ENCODE data around the gene TNPO3. TPM values are rescaled to one million over a fixed set of nuclear protein-coding genes. Genes with fewer than 3 reads are reported as not detected.

The TNPO3 gene
- total RNA-seq, 2 experiments from 2014 or later = 58.4 to 59.3 TPM

DNA sequence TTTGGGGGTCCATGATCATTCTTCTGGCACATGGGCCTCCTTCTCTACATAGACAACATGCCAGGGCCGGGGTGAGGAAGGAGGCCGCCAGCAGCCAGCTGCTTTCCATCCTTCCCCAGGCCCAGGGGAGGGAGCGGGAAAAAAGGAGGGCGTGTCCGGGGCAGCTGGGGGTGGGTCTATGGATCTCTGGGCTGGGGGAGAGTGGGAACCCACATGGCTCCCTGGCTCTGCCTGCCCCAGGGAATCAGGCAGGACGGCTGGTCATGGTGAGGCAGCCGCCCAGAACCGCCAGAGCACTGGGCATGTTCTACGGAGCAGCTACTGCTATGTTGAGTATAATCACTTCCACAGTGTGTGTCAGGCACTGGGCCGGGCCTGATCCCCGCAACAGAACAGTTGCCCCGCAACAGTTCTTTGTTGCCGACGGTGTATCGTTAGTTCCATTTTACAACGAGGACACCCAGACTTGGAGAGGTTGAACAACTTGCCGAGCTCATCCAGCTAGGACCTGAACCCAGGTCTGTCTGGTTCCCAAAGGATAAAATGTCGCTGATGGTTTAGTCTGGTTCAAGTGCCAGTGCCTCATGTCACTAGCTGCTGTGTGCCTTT, 123.6 kb downstream of the TNPO3 start:
- Mint-ChIP-seq H3K4me1 (ENCODE audit: low read depth) (peaks cover 14% of the 10 kb centered on the region), H3K4me3 (no peak overlapping the region), H3K27me3 (peaks cover 5% of the 10 kb centered on the region), H3K36me3 (ENCODE audit: low read depth) (no peaks in the 10 kb centered on the region), H3K27ac (no peak overlapping the region), H3K9me3 (no peaks in the 10 kb centered on the region)
- ATAC-seq = no peak
- ChIA-PET CTCF (interaction anchor here (0.7 kb wide), 1 partner anchor 20 kb away, joined by 3 read pairs; no protein-coding TSS in a partner anchor), POLR2A (no interaction called here)
- intact Hi-C loops (cut with micrococcal nuclease) = no loop called here
- TF ChIP-seq, protein P1, sequence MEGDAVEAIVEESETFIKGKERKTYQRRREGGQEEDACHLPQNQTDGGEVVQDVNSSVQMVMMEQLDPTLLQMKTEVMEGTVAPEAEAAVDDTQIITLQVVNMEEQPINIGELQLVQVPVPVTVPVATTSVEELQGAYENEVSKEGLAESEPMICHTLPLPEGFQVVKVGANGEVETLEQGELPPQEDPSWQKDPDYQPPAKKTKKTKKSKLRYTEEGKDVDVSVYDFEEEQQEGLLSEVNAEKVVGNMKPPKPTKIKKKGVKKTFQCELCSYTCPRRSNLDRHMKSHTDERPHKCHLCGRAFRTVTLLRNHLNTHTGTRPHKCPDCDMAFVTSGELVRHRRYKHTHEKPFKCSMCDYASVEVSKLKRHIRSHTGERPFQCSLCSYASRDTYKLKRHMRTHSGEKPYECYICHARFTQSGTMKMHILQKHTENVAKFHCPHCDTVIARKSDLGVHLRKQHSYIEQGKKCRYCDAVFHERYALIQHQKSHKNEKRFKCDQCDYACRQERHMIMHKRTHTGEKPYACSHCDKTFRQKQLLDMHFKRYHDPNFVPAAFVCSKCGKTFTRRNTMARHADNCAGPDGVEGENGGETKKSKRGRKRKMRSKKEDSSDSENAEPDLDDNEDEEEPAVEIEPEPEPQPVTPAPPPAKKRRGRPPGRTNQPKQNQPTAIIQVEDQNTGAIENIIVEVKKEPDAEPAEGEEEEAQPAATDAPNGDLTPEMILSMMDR (IDR thresholded peaks at IDR 0.05) = no peak
- DNase-seq = no peak

DNA sequence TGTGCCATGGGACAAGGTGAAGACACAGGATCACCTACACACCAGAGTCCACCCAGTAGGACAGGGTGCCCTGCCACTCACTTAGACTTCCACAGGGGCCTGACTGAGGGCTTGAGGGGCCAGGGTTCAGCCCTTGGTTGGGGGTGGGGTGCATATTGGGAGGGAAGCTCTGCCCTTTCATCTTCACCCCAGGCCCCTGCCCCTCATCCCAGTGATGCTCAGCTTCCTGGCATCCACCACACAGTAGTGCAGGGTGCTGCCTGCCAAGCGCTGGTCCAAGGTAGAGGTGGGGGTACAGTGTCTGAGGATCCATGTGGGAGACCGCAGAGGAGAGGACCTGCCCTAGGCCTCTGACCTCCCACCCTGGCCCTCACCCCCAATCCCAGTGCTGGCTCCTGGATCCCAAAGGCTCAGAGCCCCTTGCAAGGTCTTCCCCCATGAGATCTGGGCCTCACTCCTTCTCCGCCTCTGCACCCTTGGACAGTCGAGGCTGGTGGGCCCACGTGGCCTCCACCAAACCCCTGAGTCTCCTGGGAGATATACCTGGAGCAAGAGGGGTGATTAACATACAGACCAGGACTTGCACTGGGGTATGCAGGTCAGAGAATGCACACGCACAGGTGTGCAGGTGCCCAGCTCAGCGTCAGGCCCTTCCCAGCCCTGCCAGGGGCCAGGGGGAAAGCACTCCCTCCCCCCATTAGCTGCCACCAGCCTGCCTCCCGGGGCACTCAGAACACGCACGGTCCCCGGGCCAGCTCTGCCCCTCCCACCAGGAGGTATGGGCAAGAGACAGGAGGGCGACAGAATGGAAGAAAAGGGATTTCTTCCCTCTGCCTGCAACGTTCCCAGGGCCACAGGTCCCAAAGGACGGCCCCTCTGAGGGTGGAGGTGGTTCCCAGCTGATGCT, 125.8 kb downstream of the TNPO3 start:
- POLR2A ChIA-PET = no interaction called here

DNA sequence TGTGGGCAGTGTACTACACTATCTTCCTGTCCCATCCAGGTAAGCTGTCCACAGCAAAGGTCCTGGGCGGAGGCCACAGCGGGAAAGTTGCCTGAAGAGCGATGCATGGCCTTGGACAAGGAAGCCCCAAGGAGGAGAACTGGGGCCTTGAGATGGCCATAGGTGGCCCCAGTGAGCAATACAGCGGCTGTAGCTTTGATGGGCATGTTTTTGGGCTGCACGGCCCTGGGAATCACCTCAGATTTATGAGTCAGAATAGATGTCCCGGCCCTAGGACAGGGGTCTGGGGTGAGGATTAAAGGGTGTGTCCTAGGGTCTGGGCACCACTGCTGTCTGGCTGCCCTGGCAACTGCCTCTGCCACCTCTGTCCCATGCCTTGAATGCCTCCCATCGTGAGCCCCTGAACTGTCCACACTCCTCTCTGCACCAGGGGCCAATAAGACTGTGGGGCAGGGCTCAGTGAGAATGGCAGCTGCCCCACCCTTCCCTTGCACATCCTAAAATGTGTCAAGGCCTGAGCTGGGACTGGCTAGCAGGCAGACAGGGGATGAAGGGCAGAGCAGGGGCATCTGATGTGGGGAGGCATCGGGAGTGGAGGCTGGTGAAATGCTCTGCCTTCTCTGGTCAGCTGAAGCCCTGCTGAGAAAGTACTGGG, 126.6 kb downstream of the TNPO3 start:
- Mint-ChIP-seq H3K4me3 (no peak overlapping the region), H3K27ac (no peak overlapping the region), H3K9me3 (no peaks in the 10 kb centered on the region), H3K27me3 (no peaks in the 10 kb centered on the region), H3K4me1 (ENCODE audit: low read depth) (peaks cover 9% of the 10 kb centered on the region), H3K36me3 (ENCODE audit: low read depth) (no peaks in the 10 kb centered on the region)
- ChIA-PET CTCF (no interaction called here), POLR2A (no interaction called here)
- ATAC-seq (no peak), DNase-seq (no peak)
- intact Hi-C loops (cut with micrococcal nuclease) = no loop called here
- TF ChIP-seq, protein P1 (IDR thresholded peaks at IDR 0.05) = no peak

More for the DNA sequence above, 125.8 kb downstream of the TNPO3 start:
- TF ChIP-seq, protein P1 (IDR thresholded peaks at IDR 0.05) = no peak
- intact Hi-C loops (cut with micrococcal nuclease) = no loop called here
- ATAC-seq = no peak
- no peaks in the 10 kb centered on the region for H3K27me3 Mint-ChIP-seq
- CTCF ChIA-PET = interaction anchor here (0.9 kb wide), 1 partner anchor 46 kb away, joined by 3 read pairs; no protein-coding TSS in a partner anchor
- H3K4me3 Mint-ChIP-seq = no peak overlapping the region
- no peak for DNase-seq
- H3K27ac Mint-ChIP-seq = no peak overlapping the region
- H3K4me1 Mint-ChIP-seq (ENCODE audit: low read depth) = peaks cover 14% of the 10 kb centered on the region
- H3K36me3 Mint-ChIP-seq (ENCODE audit: low read depth) = no peaks in the 10 kb centered on the region
- H3K9me3 Mint-ChIP-seq = no peaks in the 10 kb centered on the region

DNA sequence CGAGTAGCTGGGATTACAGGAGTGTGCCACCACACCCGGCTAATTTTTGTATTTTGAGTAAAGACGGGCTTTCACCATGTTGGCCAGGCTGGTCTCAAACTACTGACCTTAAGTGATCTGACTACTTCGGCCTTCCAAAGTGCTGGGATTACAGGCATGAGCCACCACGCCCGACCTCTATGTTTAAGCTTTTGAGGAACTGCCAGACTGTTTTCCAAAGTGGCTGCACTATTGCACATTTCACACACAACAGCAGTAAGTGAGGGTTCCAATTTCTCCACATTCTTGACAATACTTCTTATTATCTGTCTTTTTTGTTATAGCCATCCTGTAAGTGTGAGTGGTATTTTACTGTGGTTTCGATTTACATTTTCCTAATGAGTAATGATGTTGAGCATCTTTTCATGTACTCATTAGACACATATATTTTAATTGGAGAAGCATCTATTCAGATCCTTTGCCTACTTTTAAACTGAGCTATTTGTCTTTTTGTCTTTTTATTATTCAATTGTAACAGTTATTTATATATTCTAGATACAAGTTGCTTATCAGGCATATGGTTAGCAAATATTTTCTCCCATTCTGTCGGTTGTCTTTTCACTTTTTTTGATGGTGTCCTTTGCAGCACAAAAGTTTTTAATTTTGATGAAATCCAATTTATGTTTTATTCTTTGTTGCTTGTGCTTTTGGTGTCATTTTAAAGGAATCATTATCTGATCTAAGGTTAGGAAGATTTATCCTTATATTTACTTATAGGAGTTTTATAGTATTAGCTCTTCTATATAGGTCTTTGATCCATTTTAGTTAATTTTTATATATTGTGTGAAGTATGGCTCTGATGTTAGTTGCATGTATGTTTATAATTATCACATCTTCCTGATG, 130.0 kb downstream of the TNPO3 start:
- ATAC-seq (no peak), DNase-seq (no peak)
- Mint-ChIP-seq H3K36me3 (ENCODE audit: low read depth) (no peaks in the 10 kb centered on the region), H3K9me3 (no peaks in the 10 kb centered on the region), H3K4me1 (ENCODE audit: low read depth) (no peaks in the 10 kb centered on the region), H3K27me3 (no peaks in the 10 kb centered on the region), H3K4me3 (no peak overlapping the region), H3K27ac (no peak overlapping the region)
- TF ChIP-seq, protein P1 (IDR thresholded peaks at IDR 0.05) = no peak
- intact Hi-C loops (cut with micrococcal nuclease) = no loop called here
- POLR2A ChIA-PET = no interaction called here
- CTCF ChIA-PET = interaction anchor here (0.7 to 1.3 kb wide), 2 partner anchors 22 to 42 kb away, joined by 3 read pairs; no protein-coding TSS in a partner anchor

All from activated CD8-positive, alpha-beta T cell treated with anti-CD3 and anti-CD28 coated beads for 36 hours (primary cell).